Large intestine (tissue), 3 donors: Measurements from ENCODE around the gene SCAP. TPM values are rescaled to one million over a fixed set of nuclear protein-coding genes. Genes with fewer than 3 reads are reported as not detected.
"Not testable (repeated sequence)": the region's sequence is repeated elsewhere in the genome, so short reads cannot be mapped to it uniquely, and the experiment has no call there.

Source experiments
- DNase-seq, 2 donors: peaks; one replicate each; pipeline versions ENCODE4 v3.0.0 to v3.0.0-alpha.2; 2013
- H3K27ac ChIP-seq: one replicate; pipeline ENCODE4 v1.5.1; 2013; ENCODE audit warnings: low read length
- H3K27me3 ChIP-seq: 2 replicates; pipeline ENCODE4 v1.6.1; 2013; ENCODE audit warnings: low read length; ENCODE audit not compliant: control insufficient read depth, insufficient read depth
- H3K36me3 ChIP-seq: 2 replicates; pipeline ENCODE4 v1.6.1; 2013; ENCODE audit warnings: low read length; ENCODE audit not compliant: control insufficient read depth, insufficient read depth
- H3K4me1 ChIP-seq: one replicate; pipeline ENCODE4 v1.6.1; 2013; ENCODE audit warnings: low read length; ENCODE audit not compliant: control insufficient read depth, insufficient read depth
- H3K4me3 ChIP-seq: one replicate; pipeline ENCODE4 v1.5.1; 2013; ENCODE audit warnings: low read length
- H3K9me3 ChIP-seq: one replicate; pipeline ENCODE4 v1.6.1; 2013; ENCODE audit warnings: mild to moderate bottlenecking, low read depth, low read length, moderate library complexity; ENCODE audit not compliant: control insufficient read depth
- WGBS: methylation state at CpG from one replicate; pipeline ENCODE4 v1.1.5; 2013; ENCODE audit warnings: low lambda C conversion rate; ENCODE audit not compliant: insufficient coverage; 5-methylcytosine and 5-hydroxymethylcytosine counted together
- polyA plus RNA-seq: library from polyadenylated mRNA; unstranded; fragments of 120-200 nt; gene quantifications from one replicate; pipeline ENCODE4 v1.2.1, GENCODE V29; 2013

Gene SCAP
- polyA plus RNA-seq, 1 donor: 64.4 TPM

- Histone ChIP-seq H3K27me3 (no peaks in the 10 kb centered on the region), H3K4me1 (peaks cover 17% of the 10 kb centered on the region), H3K36me3 (no peaks in the 10 kb centered on the region), H3K27ac (no peak overlapping the region), H3K4me3 (no peak overlapping the region), H3K9me3 (no peaks in the 10 kb centered on the region)
- WGBS: no CpG with 5 or more reads among the region's 2 CpGs
- DNase-seq: peak; percentile 9 to 16
Observed at GRCh38 chr3:47482366-47482765, 6.6 kb upstream of the SCAP start.

GRCh38 chr3:47481763-47482162 lies 6.0 kb upstream of the SCAP start:
- not testable (repeated sequence) for H3K36me3 ChIP-seq, H3K27me3 ChIP-seq, H3K27ac ChIP-seq, H3K4me3 ChIP-seq, H3K9me3 ChIP-seq
- H3K4me1 ChIP-seq: peaks cover 17% of the 10 kb centered on the region
- WGBS: no CpG with 5 or more reads among the region's 4 CpGs
- peak in 1 of 2 donors; percentile 29 for DNase-seq

GRCh38 chr3:47480267-47480666 lies 4.5 kb upstream of the SCAP start:
- DNase-seq, H3K27ac ChIP-seq, H3K9me3 ChIP-seq, H3K27me3 ChIP-seq, H3K36me3 ChIP-seq, H3K4me3 ChIP-seq: not testable (repeated sequence)
- no CpG with 5 or more reads among the region's 6 CpGs for WGBS
- peaks cover 20% of the 10 kb centered on the region for H3K4me1 ChIP-seq

- H3K27me3 ChIP-seq: no peaks in the 10 kb centered on the region
- H3K27ac ChIP-seq: peak overlapping the region; percentile 34
- no CpG with 5 or more reads among the region's 2 CpGs for WGBS
- peaks cover 20% of the 10 kb centered on the region for H3K4me1 ChIP-seq
- no peaks in the 10 kb centered on the region for H3K36me3 ChIP-seq
- no peaks in the 10 kb centered on the region for H3K9me3 ChIP-seq
- no peak overlapping the region for H3K4me3 ChIP-seq
- DNase-seq: peak in 1 of 2 donors; percentile 18
Observed at GRCh38 chr3:47479826-47480160, 4.1 kb upstream of the SCAP start.

DNA sequence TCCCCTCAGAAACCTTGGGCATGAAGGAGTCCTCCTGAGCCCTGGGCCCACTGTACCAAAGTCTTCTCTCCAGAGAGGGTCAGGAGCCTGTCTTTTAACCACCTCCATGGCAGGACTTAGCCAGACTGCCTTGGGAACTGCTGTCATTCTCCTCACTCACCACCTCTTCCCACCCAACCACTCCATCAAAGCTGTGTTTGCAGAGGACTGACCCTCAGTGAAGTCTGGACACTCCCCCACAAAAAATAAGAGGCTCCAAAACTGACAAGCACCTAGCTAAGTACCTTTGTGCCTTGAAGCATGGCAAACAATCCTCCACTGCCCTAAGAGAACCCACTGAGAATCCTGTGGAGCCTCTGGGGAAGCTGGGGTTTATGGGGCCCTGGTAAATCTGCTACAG lies 2.3 kb upstream of the SCAP start:
- Histone ChIP-seq H3K4me3 (no peak overlapping the region), H3K9me3 (no peaks in the 10 kb centered on the region), H3K4me1 (peaks cover 29% of the 10 kb centered on the region), H3K36me3 (no peaks in the 10 kb centered on the region), H3K27me3 (no peaks in the 10 kb centered on the region), H3K27ac (no peak overlapping the region)
- no peak for DNase-seq

- DNase-seq: no peak
- no CpG with 5 or more reads among the region's 11 CpGs for WGBS
- Histone ChIP-seq H3K27ac (no peak overlapping the region), H3K36me3 (no peaks in the 10 kb centered on the region), H3K4me1 (peaks cover 25% of the 10 kb centered on the region), H3K4me3 (no peak overlapping the region), H3K9me3 (no peaks in the 10 kb centered on the region), H3K27me3 (no peaks in the 10 kb centered on the region)
Observed at GRCh38 chr3:47476644-47477199, 981 bp upstream of the SCAP start.

GRCh38 chr3:47476330-47476626 lies 537 bp upstream of the SCAP start:
- Histone ChIP-seq H3K4me1 (peaks cover 21% of the 10 kb centered on the region), H3K27me3 (no peaks in the 10 kb centered on the region), H3K4me3 (peak overlapping the region; percentile 94), H3K27ac (peak overlapping the region; percentile 54), H3K9me3 (no peaks in the 10 kb centered on the region), H3K36me3 (no peaks in the 10 kb centered on the region)
- no CpG with 5 or more reads among the region's 5 CpGs for WGBS
- no peak for DNase-seq

DNA sequence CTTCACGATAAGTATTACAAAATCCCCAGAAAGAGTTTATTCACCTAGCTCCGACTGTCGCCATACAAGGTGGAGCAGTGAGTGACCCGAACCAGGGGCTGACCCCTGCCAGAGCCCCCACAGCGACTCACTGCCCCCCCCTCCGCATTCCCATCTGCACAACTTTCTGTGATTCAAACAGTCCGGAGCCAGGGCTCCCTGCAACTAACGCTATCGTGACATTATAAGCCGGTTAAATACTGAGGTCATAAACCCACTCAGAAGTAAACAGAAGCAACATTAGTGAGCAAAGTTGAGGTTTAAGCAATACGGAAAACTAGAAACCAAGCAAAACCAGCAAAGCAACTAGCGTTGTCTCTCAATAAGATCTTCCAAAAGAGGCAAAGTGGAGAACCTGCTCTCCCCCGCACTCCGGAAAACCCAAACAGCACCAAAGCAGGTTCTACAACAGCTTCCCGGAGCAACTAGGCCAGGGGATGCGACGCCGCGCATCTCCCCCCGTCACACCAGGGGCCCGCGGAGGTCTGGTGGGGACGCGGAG lies 642 bp downstream of the SCAP start:
- no CpG with 5 or more reads among the region's 24 CpGs for WGBS
- peak overlapping the region; percentile 94 for H3K4me3 ChIP-seq
- H3K36me3 ChIP-seq: no peaks in the 10 kb centered on the region
- peaks cover 21% of the 10 kb centered on the region for H3K4me1 ChIP-seq
- H3K27ac ChIP-seq: peak overlapping the region; percentile 92
- peak in 1 of 2 donors; percentile 12 for DNase-seq
- no peaks in the 10 kb centered on the region for H3K27me3 ChIP-seq
- H3K9me3 ChIP-seq: no peaks in the 10 kb centered on the region

DNA sequence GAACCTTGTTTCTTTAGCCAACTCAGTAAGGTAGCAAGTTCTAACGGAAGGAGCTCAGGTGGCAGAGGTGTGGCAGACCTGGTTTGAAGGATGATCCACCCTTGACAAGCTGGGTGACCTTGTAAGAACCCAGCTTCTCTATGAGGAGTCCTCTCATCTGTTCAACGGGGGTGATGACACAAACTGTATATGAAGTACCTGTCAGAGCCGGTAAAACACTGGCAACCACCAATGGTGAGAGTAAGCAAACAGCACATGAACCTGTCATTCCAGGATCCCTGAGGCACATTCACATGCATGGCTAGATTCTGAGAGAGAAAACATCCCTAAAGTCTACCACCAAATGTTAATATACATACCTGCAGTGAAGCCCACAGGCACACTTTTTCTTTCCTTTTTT lies 2.4 kb downstream of the SCAP start:
- Histone ChIP-seq H3K9me3 (peaks cover 6% of the 10 kb centered on the region), H3K4me3 (no peak overlapping the region), H3K27ac (peak overlapping the region; percentile 71), H3K4me1 (peaks cover 12% of the 10 kb centered on the region), H3K27me3 (no peaks in the 10 kb centered on the region), H3K36me3 (no peaks in the 10 kb centered on the region)
- peak; percentile 4 to 19 for DNase-seq
- 41% methylated on average over 2 of the region's 3 CpGs for WGBS

- 100% methylated on average over 3 of the region's 3 CpGs for WGBS
- peaks cover 6% of the 10 kb centered on the region for H3K9me3 ChIP-seq
Observed at GRCh38 chr3:47469616-47470015, 6.1 kb downstream of the SCAP start.

DNA sequence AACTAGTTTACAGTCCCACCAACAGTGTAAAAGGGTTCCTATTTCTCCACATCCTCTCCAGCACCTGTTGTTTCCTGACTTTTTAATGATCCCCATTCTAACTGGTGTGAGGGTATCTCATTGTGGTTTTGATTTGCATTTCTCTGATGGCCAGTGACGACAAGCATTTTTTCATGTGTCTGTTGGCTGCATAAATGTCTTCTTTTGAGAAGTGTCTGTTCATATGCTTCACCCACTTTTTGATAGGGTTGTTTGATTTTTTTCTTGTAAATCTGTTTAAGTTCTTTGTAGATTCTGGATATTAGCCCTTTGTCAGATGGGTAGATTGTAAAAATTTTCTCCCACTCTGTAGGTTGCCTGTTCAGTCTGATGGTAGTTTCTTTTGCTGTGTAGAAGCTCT lies 7.4 kb downstream of the SCAP start:
- not testable (repeated sequence) for H3K4me1 ChIP-seq, H3K4me3 ChIP-seq, H3K9me3 ChIP-seq, H3K27ac ChIP-seq, DNase-seq, H3K36me3 ChIP-seq, H3K27me3 ChIP-seq
- no CpG with 5 or more reads among the region's 1 CpG for WGBS

More at GRCh38 chr3:47469616-47470015, 6.1 kb downstream of the SCAP start:
- Histone ChIP-seq H3K36me3 (no peaks in the 10 kb centered on the region), H3K27ac (no peak overlapping the region), H3K27me3 (no peaks in the 10 kb centered on the region), H3K4me3 (no peak overlapping the region), H3K4me1 (peaks cover 9% of the 10 kb centered on the region)
- DNase-seq: no peak
